ENCODE measurements around the gene C2. TPM values are rescaled to one million over a fixed set of nuclear protein-coding genes. Genes with fewer than 3 reads are reported as not detected.
A peak's percentile ranks its signal among the peaks of the same experiment; 100 is the strongest.

C2 gene
- total RNA-seq, 1 donor from 2014 or later = 0.65 TPM

GRCh38 chr6:31966997-31967925 is 39.7 kb downstream of the C2 start:
- no peak for DNase-seq (ENCODE audit: low spot score, unreplicated experiment)
- no peak for TF ChIP-seq CTCF (IDR thresholded peaks at IDR 0.05; ENCODE audit: unreplicated experiment)
- no peaks in the 10 kb centered on the region for H3K9me3 Mint-ChIP-seq (ENCODE audit: low read depth)
- H3K27ac Mint-ChIP-seq = peak overlapping the region; percentile 50
- H3K27me3 Mint-ChIP-seq = no peaks in the 10 kb centered on the region
- peaks cover 2% of the 10 kb centered on the region for H3K4me1 Mint-ChIP-seq (ENCODE audit: low read depth)
- H3K36me3 Mint-ChIP-seq (ENCODE audit: insufficient read depth) = peaks cover 8% of the 10 kb centered on the region
- H3K4me3 Mint-ChIP-seq (ENCODE audit: low read depth) = no peak overlapping the region

- no peak overlapping the region for H3K27ac Mint-ChIP-seq
- no peaks in the 10 kb centered on the region for H3K27me3 Mint-ChIP-seq
- peaks cover 11% of the 10 kb centered on the region for H3K36me3 Mint-ChIP-seq (ENCODE audit: insufficient read depth)
- no peak overlapping the region for H3K4me3 Mint-ChIP-seq (ENCODE audit: low read depth)
- peaks cover 7% of the 10 kb centered on the region for H3K4me1 Mint-ChIP-seq (ENCODE audit: low read depth)
- no peak for TF ChIP-seq CTCF (IDR thresholded peaks at IDR 0.05; ENCODE audit: unreplicated experiment)
- no peaks in the 10 kb centered on the region for H3K9me3 Mint-ChIP-seq (ENCODE audit: low read depth)
- DNase-seq (ENCODE audit: low spot score, unreplicated experiment) = no peak
Measured at GRCh38 chr6:31967926-31968320, 40.4 kb downstream of the C2 start.

- Mint-ChIP-seq H3K27me3 (no peaks in the 10 kb centered on the region), H3K36me3 (ENCODE audit: insufficient read depth) (peaks cover 12% of the 10 kb centered on the region), H3K27ac (no peak overlapping the region), H3K9me3 (ENCODE audit: low read depth) (no peaks in the 10 kb centered on the region), H3K4me1 (ENCODE audit: low read depth) (peaks cover 11% of the 10 kb centered on the region), H3K4me3 (ENCODE audit: low read depth) (no peak overlapping the region)
- TF ChIP-seq CTCF (IDR thresholded peaks at IDR 0.05; ENCODE audit: unreplicated experiment) = no peak
- no peak for DNase-seq (ENCODE audit: low spot score, unreplicated experiment)
Measured at GRCh38 chr6:31968326-31968725, 40.8 kb downstream of the C2 start.

- Mint-ChIP-seq H3K27me3 (no peaks in the 10 kb centered on the region), H3K36me3 (ENCODE audit: insufficient read depth) (peaks cover 9% of the 10 kb centered on the region), H3K9me3 (ENCODE audit: low read depth) (no peaks in the 10 kb centered on the region), H3K4me3 (ENCODE audit: low read depth) (no peak overlapping the region), H3K27ac (peak overlapping the region; percentile 77), H3K4me1 (ENCODE audit: low read depth) (peaks cover 12% of the 10 kb centered on the region)
- no peak for TF ChIP-seq CTCF (IDR thresholded peaks at IDR 0.05; ENCODE audit: unreplicated experiment)
- no peak for DNase-seq (ENCODE audit: low spot score, unreplicated experiment)
Measured at GRCh38 chr6:31968791-31969711, 41.5 kb downstream of the C2 start.
